H1 (cell line): ENCODE data around the gene EXOC1L.

Experiments used
- EP300 ChIP-seq, 2 experiments: IDR thresholded peaks; 1 replicate in 1 of 2; 2 replicates in 1 of 2; pipeline ENCODE4 v1.6.1; 2011 to 2012; ENCODE audit warnings: low read depth in 2 of 2, low read length in 2 of 2, mild to moderate bottlenecking in 2 of 2, borderline replicate concordance in 1 of 2, inconsistent platforms in 1 of 2, moderate library complexity in 1 of 2
- FOSL1 ChIP-seq: IDR thresholded peaks from 2 replicates; pipeline ENCODE4 v1.6.1; 2011; ENCODE audit warnings: mild to moderate bottlenecking, low read depth, low read length, moderate library complexity; ENCODE audit not compliant: insufficient read depth
- TAF1 ChIP-seq: IDR thresholded peaks from 2 replicates; pipeline ENCODE4 v1.6.1; 2011; ENCODE audit warnings: mild to moderate bottlenecking, low read depth, low read length

DNA sequence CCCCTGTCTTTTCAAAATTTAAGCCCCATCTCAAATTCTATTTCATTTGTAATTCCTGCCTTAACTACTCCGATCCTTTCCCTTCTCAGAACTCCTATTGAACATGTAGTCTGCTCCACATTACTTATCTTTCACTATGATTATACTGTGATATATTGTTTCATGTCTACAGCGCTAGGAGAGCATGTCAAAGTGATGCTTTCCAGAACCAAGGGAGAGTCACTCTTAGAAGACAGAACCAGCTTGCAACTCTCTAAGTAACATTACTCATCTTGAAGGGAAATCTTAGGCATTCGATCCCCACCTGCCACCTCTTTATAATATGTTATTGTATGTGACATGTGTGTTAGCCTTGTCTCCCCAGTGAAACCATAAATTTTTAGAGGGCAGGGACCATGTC lies 10.5 kb downstream of the EXOC1L start:
- no peak for TF ChIP-seq EP300 (IDR thresholded peaks at IDR 0.05; ENCODE audit: borderline replicate concordance in 1 of 2, low read depth in 2 of 2, low read length in 2 of 2)
- no peak for TF ChIP-seq TAF1
- no peak for TF ChIP-seq FOSL1
